ENCODE measurements around the gene CFDP1. TPM values are rescaled to one million over a fixed set of nuclear protein-coding genes. Genes with fewer than 3 reads are reported as not detected.

Gene CFDP1
- total RNA-seq, 6 experiments from 2014 or later, result 23.9 to 43.3 (median 36.0) TPM

- intact Hi-C loops (cut with DNase I), result no loop called here
- peaks cover 0 to 16% (median 3%) of the 10 kb centered on the region in 4 donors for H3K4me1 ChIP-seq
- H3K36me3 ChIP-seq, result no peaks in the 10 kb centered on the region
- TF ChIP-seq CTCF (IDR thresholded peaks at IDR 0.05) (no peak), POLR2A (IDR thresholded peaks at IDR 0.05) (no peak)
- DNase-seq (no peak), ATAC-seq (peak; percentile 85 to 94 (median 90))
- peak overlapping the region in 2 of 3 donors; percentile 22 to 44 for H3K27ac ChIP-seq
- no peaks in the 10 kb centered on the region for H3K9me3 ChIP-seq
- no peaks in the 10 kb centered on the region for H3K27me3 ChIP-seq
- 43% methylated on average over 9 of the region's 12 CpGs for WGBS (ENCODE audit: insufficient coverage, low coverage, low lambda C conversion rate, missing lambda C conversion rate)
- H3K4me3 ChIP-seq, result no peak overlapping the region
These were observed 19.3 kb upstream of the CFDP1 start for GRCh38 chr16:75452464-75453190.

- no peak for ATAC-seq
- Histone ChIP-seq H3K27me3 (no peaks in the 10 kb centered on the region), H3K36me3 (no peaks in the 10 kb centered on the region), H3K4me1 (peaks cover 0 to 3% (median 0%) of the 10 kb centered on the region in 4 donors), H3K9me3 (no peaks in the 10 kb centered on the region), H3K27ac (no peak overlapping the region), H3K4me3 (no peak overlapping the region)
- intact Hi-C loops (cut with DNase I), result no loop called here
- TF ChIP-seq POLR2A (IDR thresholded peaks at IDR 0.05) (no peak), CTCF (IDR thresholded peaks at IDR 0.05) (no peak)
- no peak for DNase-seq
These were observed 13.1 kb upstream of the CFDP1 start for GRCh38 chr16:75446416-75446815.

- Histone ChIP-seq H3K27me3 (no peaks in the 10 kb centered on the region), H3K4me1 (peaks cover 0 to 3% (median 0%) of the 10 kb centered on the region in 4 donors), H3K36me3 (no peaks in the 10 kb centered on the region), H3K4me3 (no peak overlapping the region), H3K9me3 (no peaks in the 10 kb centered on the region), H3K27ac (no peak overlapping the region)
- no peak for ATAC-seq
- DNase-seq, result no peak
- 100% methylated on average over 1 of the region's 5 CpGs for WGBS (ENCODE audit: insufficient coverage, low coverage, low lambda C conversion rate, missing lambda C conversion rate)
- intact Hi-C loops (cut with DNase I), result no loop called here
- TF ChIP-seq POLR2A (IDR thresholded peaks at IDR 0.05) (no peak), CTCF (IDR thresholded peaks at IDR 0.05) (no peak)
These were observed 12.0 kb upstream of the CFDP1 start for GRCh38 chr16:75445298-75445697.

- DNase-seq (no peak), ATAC-seq (no peak)
- 78% methylated on average over 3 of the region's 3 CpGs for WGBS (ENCODE audit: insufficient coverage, low coverage, low lambda C conversion rate, missing lambda C conversion rate)
- H3K4me3 ChIP-seq, result no peak overlapping the region
- peaks cover 0 to 3% (median 0%) of the 10 kb centered on the region in 4 donors for H3K4me1 ChIP-seq
- no peak overlapping the region for H3K27ac ChIP-seq
- no peaks in the 10 kb centered on the region for H3K9me3 ChIP-seq
- H3K27me3 ChIP-seq, result no peaks in the 10 kb centered on the region
- TF ChIP-seq CTCF (IDR thresholded peaks at IDR 0.05) (no peak), POLR2A (IDR thresholded peaks at IDR 0.05) (no peak)
- H3K36me3 ChIP-seq, result no peaks in the 10 kb centered on the region
- intact Hi-C loops (cut with DNase I), result no loop called here
These were observed 10.0 kb upstream of the CFDP1 start for GRCh38 chr16:75443298-75443697.
